DND-41 (cell line): ENCODE results near the gene IQGAP1.

Source experiments
- EZH2 ChIP-seq: IDR thresholded peaks from 3 replicates; pipeline ENCODE4 v1.6.1; 2012; ENCODE audit warnings: borderline replicate concordance, low read depth, mild to moderate bottlenecking, moderate library complexity, low read length, inconsistent platforms; ENCODE audit not compliant: severe bottlenecking
- TF ChIP-seq, protein P1 (sequence below): IDR thresholded peaks from 2 replicates; pipeline ENCODE4 v1.5.1; 2012; ENCODE audit warnings: borderline replicate concordance, low read length, moderate library complexity, mild to moderate bottlenecking; ENCODE audit not compliant: poor library complexity, severe bottlenecking; ENCODE audit errors: extremely low read depth

DNA sequence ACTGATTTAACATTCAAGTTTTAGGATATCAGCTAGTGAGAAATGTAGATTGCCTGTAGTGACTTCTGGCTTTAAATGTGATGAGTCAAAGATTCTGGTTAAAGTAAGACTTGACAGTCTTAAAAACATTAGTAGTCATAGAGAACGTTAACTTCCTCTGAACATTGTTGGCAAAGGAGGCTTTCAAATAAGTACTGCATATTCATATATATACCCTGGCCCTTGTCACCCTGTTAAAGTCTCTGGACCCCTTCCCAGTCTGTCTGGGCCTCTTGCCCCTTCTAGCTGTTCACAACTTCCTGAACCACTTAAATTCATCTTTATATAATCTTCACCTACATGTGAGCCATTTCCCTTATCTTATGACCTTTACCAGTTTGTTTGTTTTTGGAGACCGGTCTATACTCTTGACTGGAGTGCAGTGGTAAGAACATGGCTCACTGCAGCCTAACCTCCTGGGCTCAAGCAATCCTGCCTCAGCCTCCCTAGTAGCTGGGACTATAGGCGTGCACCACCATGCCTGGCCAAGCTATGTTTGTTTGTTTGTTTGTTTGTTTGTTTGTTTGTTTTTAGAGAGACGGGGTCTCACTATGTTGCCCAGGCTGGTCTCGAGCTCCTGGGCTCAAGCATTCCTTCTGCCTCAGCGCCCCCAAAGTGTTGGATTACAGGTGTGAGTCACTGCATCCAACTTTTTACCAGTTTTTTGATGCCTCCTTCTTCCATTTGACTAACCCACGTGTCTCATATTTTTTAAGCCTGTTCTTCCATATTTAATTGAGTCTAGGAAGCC, 77.3 kb downstream of the IQGAP1 start:
- TF ChIP-seq EZH2: no peak
- TF ChIP-seq, protein P1, sequence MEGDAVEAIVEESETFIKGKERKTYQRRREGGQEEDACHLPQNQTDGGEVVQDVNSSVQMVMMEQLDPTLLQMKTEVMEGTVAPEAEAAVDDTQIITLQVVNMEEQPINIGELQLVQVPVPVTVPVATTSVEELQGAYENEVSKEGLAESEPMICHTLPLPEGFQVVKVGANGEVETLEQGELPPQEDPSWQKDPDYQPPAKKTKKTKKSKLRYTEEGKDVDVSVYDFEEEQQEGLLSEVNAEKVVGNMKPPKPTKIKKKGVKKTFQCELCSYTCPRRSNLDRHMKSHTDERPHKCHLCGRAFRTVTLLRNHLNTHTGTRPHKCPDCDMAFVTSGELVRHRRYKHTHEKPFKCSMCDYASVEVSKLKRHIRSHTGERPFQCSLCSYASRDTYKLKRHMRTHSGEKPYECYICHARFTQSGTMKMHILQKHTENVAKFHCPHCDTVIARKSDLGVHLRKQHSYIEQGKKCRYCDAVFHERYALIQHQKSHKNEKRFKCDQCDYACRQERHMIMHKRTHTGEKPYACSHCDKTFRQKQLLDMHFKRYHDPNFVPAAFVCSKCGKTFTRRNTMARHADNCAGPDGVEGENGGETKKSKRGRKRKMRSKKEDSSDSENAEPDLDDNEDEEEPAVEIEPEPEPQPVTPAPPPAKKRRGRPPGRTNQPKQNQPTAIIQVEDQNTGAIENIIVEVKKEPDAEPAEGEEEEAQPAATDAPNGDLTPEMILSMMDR: no peak
